ENCODE data around the gene CD72.

The CD72 gene

DNA sequence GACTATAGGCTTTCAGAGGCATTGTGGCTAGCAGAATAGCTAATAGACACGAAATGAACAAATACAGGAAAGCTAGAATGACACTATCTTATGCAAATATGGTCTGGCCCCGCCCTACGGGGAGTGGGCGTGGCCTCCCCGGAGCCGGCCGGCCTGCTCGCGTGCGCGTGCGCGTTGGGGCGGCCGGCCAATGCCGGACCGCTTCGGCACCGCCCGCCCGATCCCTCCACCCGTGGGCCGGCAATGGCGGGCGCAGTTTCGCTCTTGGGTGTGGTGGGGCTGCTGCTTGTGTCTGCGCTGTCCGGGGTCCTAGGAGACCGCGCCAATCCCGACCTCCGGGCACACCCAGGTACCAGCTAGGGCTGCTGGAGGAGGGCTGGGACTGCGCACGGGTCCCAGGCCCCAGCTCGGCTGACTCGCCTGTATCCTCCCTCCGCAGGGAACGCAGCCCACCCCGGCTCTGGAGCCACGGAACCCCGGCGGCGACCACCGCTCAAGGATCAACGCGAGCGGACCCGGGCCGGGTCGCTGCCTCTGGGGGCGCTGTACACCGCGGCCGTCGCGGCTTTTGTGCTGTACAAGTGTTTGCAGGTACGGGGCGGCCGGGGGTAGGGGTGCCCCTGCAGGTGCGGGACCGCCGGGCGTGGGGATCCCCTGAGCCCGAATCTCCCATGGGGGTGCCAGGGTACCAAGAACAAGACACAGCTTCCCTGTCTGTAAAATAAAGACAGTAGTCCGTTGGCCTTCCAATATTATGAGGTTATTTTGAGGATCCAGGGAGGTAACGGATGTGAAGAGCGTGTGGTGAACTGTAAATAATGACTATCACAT lies 40.1 kb upstream of the CD72 start, which contains the start of gene CCDC107 (continued):
- TF ChIP-seq, protein P1, sequence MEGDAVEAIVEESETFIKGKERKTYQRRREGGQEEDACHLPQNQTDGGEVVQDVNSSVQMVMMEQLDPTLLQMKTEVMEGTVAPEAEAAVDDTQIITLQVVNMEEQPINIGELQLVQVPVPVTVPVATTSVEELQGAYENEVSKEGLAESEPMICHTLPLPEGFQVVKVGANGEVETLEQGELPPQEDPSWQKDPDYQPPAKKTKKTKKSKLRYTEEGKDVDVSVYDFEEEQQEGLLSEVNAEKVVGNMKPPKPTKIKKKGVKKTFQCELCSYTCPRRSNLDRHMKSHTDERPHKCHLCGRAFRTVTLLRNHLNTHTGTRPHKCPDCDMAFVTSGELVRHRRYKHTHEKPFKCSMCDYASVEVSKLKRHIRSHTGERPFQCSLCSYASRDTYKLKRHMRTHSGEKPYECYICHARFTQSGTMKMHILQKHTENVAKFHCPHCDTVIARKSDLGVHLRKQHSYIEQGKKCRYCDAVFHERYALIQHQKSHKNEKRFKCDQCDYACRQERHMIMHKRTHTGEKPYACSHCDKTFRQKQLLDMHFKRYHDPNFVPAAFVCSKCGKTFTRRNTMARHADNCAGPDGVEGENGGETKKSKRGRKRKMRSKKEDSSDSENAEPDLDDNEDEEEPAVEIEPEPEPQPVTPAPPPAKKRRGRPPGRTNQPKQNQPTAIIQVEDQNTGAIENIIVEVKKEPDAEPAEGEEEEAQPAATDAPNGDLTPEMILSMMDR (tag by site-specific recombination; IDR thresholded peaks at IDR 0.05): peak; percentile 94
- TF ChIP-seq MEIS1 (CRISPR knock-in tag; IDR thresholded peaks at IDR 0.05; ENCODE audit: borderline replicate concordance): no peak
- peak; percentile 66 for TF ChIP-seq YY2 (tag by site-specific recombination; IDR thresholded peaks at IDR 0.05)
- TF ChIP-seq, protein P2, sequence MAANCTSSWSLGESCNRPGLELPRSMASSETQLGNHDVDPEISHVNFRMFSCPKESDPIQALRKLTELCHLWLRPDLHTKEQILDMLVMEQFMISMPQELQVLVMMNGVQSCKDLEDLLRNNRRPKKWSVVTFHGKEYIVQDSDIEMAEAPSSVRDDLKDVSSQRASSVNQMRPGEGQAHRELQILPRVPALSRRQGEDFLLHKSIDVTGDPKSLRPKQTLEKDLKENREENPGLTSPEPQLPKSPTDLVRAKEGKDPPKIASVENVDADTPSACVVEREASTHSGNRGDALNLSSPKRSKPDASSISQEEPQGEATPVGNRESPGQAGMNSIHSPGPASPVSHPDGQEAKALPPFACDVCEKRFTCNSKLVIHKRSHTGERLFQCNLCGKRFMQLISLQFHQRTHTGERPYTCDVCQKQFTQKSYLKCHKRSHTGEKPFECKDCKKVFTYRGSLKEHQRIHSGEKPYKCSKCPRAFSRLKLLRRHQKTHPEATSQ (tag by site-specific recombination; IDR thresholded peaks at IDR 0.05): 0 out of 2 replicates have a peak, but pooled peaks have one; percentile 72
- TF ChIP-seq ZBTB48 (tag by site-specific recombination; IDR thresholded peaks at IDR 0.05): peak; percentile 74
- peak; percentile 50 for TF ChIP-seq SP2 (tag by site-specific recombination; IDR thresholded peaks at IDR 0.05)
- 0 out of 2 replicates have a peak, but pooled peaks have one; percentile 23 for TF ChIP-seq ZNF121 (tag by site-specific recombination; IDR thresholded peaks at IDR 0.05)
- TF ChIP-seq SP7 (tag by site-specific recombination; IDR thresholded peaks at IDR 0.05): no peak; the same call in 1 of the 2 replicates
- no peak for TF ChIP-seq ZNF473 (tag by site-specific recombination; IDR thresholded peaks at IDR 0.05)
- 0 out of 2 replicates have a peak, but pooled peaks have one; percentile 37 for TF ChIP-seq ZNF37A (tag by site-specific recombination; IDR thresholded peaks at IDR 0.05)
- no peak for TF ChIP-seq ZNF311 (tag by site-specific recombination; IDR thresholded peaks at IDR 0.05; ENCODE audit: borderline replicate concordance)
- TF ChIP-seq ZNF792 (tag by site-specific recombination; IDR thresholded peaks at IDR 0.05): no peak

DNA sequence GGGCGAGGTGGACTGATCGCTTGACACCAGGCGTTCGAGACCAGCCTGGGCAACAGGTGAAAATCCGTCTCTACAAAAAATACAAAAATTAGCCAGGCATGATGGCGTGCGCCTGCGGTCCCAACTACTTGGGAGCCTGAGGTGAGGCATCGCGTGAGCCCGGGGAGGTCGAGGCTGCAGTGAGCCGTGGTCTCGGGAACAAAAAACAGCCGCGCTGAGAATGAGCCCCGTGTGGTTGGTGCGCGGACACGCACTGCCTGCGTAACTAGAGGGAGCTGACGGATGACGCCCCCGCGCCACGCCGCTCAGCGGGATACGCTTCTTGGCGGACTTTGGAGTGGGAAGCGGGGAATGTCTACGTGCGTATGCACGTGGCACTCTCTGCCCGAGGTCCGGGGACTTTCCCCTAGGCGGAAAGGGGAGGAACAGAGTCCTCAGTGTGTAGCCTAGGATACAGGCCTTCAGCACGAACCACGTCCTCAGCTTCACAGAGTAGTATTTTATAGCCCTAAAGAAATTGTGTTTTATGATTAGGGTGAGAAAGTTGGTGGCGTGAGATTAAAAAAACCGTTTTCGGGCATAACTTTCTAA lies 39.4 kb upstream of the CD72 start, which contains the start of gene RMRP:
Gene RMRP, minus strand, starts transcription at position 474 of the 591 bp plus-strand sequence.
- Histone ChIP-seq H3K9me3 (ENCODE audit: control insufficient read depth, insufficient read depth, low read depth, low read length) (no peaks in the 10 kb centered on the region), H3K36me3 (ENCODE audit: control insufficient read depth in 2 of 2, insufficient read depth in 1 of 2, low read length in 2 of 2) (peaks cover 5 to 26% of the 10 kb centered on the region in 2 experiments), H3K4me1 (ENCODE audit: control insufficient read depth, insufficient read depth, low read length) (peaks cover 8% of the 10 kb centered on the region; the same call in 1 of the 2 replicates), H3K4me3 (ENCODE audit: low read depth, low read length) (peak within 1 kb of the TSS; percentile 70), H3K27ac (ENCODE audit: extremely low read depth, low read depth, low read length) (peak within 1 kb of the TSS; percentile 93)
- CTCF ChIA-PET: interaction anchor here (0.6 to 14.5 kb wide), 19 partner anchors 11 to 578 kb away, joined by 3 to 157 read pairs (median 5); partner anchors contain the start of genes TLN1 and TPM2
- POLR2A ChIA-PET: interaction anchor here (0.6 to 4.3 kb wide), 21 partner anchors 10 to 713 kb away, joined by 3 to 41 read pairs (median 5); partner anchors contain the start of genes ATOSB, CREB3, GBA2 and RGP1
- TF ChIP-seq, protein P3, sequence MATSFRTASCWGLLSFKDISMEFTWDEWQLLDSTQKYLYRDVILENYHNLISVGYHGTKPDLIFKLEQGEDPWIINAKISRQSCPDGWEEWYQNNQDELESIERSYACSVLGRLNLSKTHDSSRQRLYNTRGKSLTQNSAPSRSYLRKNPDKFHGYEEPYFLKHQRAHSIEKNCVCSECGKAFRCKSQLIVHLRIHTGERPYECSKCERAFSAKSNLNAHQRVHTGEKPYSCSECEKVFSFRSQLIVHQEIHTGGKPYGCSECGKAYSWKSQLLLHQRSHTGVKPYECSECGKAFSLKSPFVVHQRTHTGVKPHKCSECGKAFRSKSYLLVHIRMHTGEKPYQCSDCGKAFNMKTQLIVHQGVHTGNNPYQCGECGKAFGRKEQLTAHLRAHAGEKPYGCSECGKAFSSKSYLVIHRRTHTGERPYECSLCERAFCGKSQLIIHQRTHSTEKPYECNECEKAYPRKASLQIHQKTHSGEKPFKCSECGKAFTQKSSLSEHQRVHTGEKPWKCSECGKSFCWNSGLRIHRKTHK (tag by site-specific recombination; IDR thresholded peaks at IDR 0.05): no peak
- TF ChIP-seq REST (tag by site-specific recombination; IDR thresholded peaks at IDR 0.05) (peak; percentile 62; the same call in 1 of the 2 replicates), ZNF174 (tag by site-specific recombination; IDR thresholded peaks at IDR 0.05) (no peak), ZFP69B (tag by site-specific recombination; IDR thresholded peaks at IDR 0.05) (peak; percentile 86), ZNF239 (tag by site-specific recombination; IDR thresholded peaks at IDR 0.05) (no peak), MZF1 (tag by site-specific recombination; IDR thresholded peaks at IDR 0.05; ENCODE audit: borderline replicate concordance) (peak; percentile 82), ZSCAN23 (tag by site-specific recombination; IDR thresholded peaks at IDR 0.05) (peak; percentile 47; the same call in 1 of the 2 replicates), IKZF3 (tag by site-specific recombination; IDR thresholded peaks at IDR 0.05) (peak; percentile 100), ZNF658 (tag by site-specific recombination; IDR thresholded peaks at IDR 0.05) (no peak), ZIC2 (tag by site-specific recombination; IDR thresholded peaks at IDR 0.05) (peak; percentile 87), ZNF513 (tag by site-specific recombination; IDR thresholded peaks at IDR 0.05) (peak; percentile 22; the same call in 1 of the 2 replicates), SALL2 (tag by site-specific recombination; IDR thresholded peaks at IDR 0.05; ENCODE audit: borderline replicate concordance) (no peak), ZSCAN16 (tag by site-specific recombination; IDR thresholded peaks at IDR 0.05) (0 out of 2 replicates have a peak, but pooled peaks have one; percentile 49), ZBTB17 (tag by site-specific recombination; IDR thresholded peaks at IDR 0.05) (peak; percentile 79)

All from HEK293 (cell line).